NCI-H1694 (cell line): ENCODE results near the gene TNS1.

Source experiments
- DNase-seq: peaks from one replicate; lab custom pipeline; 2025; lab: John Stamatoyannopoulos, UW

TNS1 gene

GRCh38 chr2:217943446-217944321 is 59.1 kb downstream of the TNS1 start:
- peak; percentile 74 for DNase-seq

- DNase-seq: no peak
These were observed 60.0 kb downstream of the TNS1 start for GRCh38 chr2:217942731-217943335.

GRCh38 chr2:217941886-217942728 is 60.7 kb downstream of the TNS1 start:
- DNase-seq: no peak

- no peak for DNase-seq
These were observed 61.5 kb downstream of the TNS1 start for GRCh38 chr2:217941339-217941738.

GRCh38 chr2:217940261-217941220 is 62.3 kb downstream of the TNS1 start:
- no peak for DNase-seq

GRCh38 chr2:217939629-217940245 is 63.1 kb downstream of the TNS1 start:
- no peak for DNase-seq

GRCh38 chr2:217939220-217939619 is 63.6 kb downstream of the TNS1 start:
- DNase-seq: no peak

- DNase-seq: no peak
These were observed 64.8 kb downstream of the TNS1 start for GRCh38 chr2:217938036-217938435.

GRCh38 chr2:217937446-217937845 is 65.3 kb downstream of the TNS1 start:
- DNase-seq: no peak

- no peak for DNase-seq
These were observed 65.8 kb downstream of the TNS1 start for GRCh38 chr2:217936952-217937351.

- DNase-seq: no peak
These were observed 66.7 kb downstream of the TNS1 start for GRCh38 chr2:217935901-217936684.

- no peak for DNase-seq
These were observed 67.4 kb downstream of the TNS1 start for GRCh38 chr2:217935235-217935879.

- DNase-seq: no peak
These were observed 68.3 kb downstream of the TNS1 start for GRCh38 chr2:217934321-217935131.

GRCh38 chr2:217933617-217933993 is 69.2 kb downstream of the TNS1 start:
- DNase-seq: no peak

GRCh38 chr2:217932803-217933616 is 69.8 kb downstream of the TNS1 start:
- DNase-seq: peak; percentile 97

GRCh38 chr2:217931846-217932560 is 70.8 kb downstream of the TNS1 start:
- no peak for DNase-seq
